Measurements from ENCODE around the gene PRKCZ.

GRCh38 chr1:2175055-2175414 lies 124.8 kb downstream of the PRKCZ start:
- TF ChIP-seq CTCF (conservative IDR thresholded peaks at IDR 0.05; ENCODE audit: low read depth, low read length), result no peak
- no peak for TF ChIP-seq EZH2 (IDR thresholded peaks at IDR 0.05; ENCODE audit: low read length, unreplicated experiment)

Data from PC-3 (cell line).